Activated CD8-positive, alpha-beta T cell treated with anti-CD3 and anti-CD28 coated beads for 36 hours (primary cell): ENCODE measurements around the gene HEXD. TPM values are rescaled to one million over a fixed set of nuclear protein-coding genes. Genes with fewer than 3 reads are reported as not detected.

Experiments
- ATAC-seq: fragments of 200-7000 bp; cut with Tn5 transposase; one replicate; pipeline ENCODE4 v1.10.0; 2021; ENCODE audit warnings: mild to moderate bottlenecking, moderate library complexity
- CTCF ChIA-PET: fragments of 350-600 bp; sonication (Branson Sonifier 250); formaldehyde crosslinking; loops from one replicate; lab custom pipeline; 2021; ENCODE audit warnings: antibody characterized with exemption; lab: Charles Lee
- POLR2A ChIA-PET: fragments of 350-600 bp; sonication (Branson Sonifier 250); formaldehyde crosslinking; loops from one replicate; lab custom pipeline; 2021; ENCODE audit warnings: antibody characterized with exemption; lab: Charles Lee
- DNase-seq: peaks from one replicate; pipeline ENCODE4 v3.0.0-alpha.2; 2020
- H3K27ac Mint-ChIP-seq: one replicate; pipeline ENCODE4 v1.8.0; 2021; ENCODE audit warnings: mild to moderate bottlenecking, mixed read lengths
- H3K27me3 Mint-ChIP-seq: one replicate; pipeline ENCODE4 v1.8.0; 2021; ENCODE audit warnings: mixed read lengths
- H3K36me3 Mint-ChIP-seq: one replicate; pipeline ENCODE4 v1.8.0; 2021; ENCODE audit warnings: low read depth, mixed read lengths
- H3K4me1 Mint-ChIP-seq: one replicate; pipeline ENCODE4 v1.8.0; 2021; ENCODE audit warnings: low read depth, mixed read lengths
- H3K4me3 Mint-ChIP-seq: one replicate; pipeline ENCODE4 v1.8.0; 2021; ENCODE audit warnings: mild to moderate bottlenecking, moderate library complexity, mixed read lengths
- H3K9me3 Mint-ChIP-seq: one replicate; pipeline ENCODE4 v1.8.0; 2021; ENCODE audit warnings: mixed read lengths
- CTCF ChIP-seq: fragments of 200-600 bp; IDR thresholded peaks from one replicate; pipeline ENCODE4 v1.8.0; 2022; ENCODE audit warnings: antibody characterized with exemption, mild to moderate bottlenecking
- intact Hi-C: fragments of 100-400 bp; cut with micrococcal nuclease; formaldehyde crosslinking; loops from one replicate; pipeline ENCODE4 v1.10.0; 2022
- total RNA-seq, 2 experiments: library from RNA; stranded (reverse); gene quantifications; one replicate each; pipeline ENCODE4 v1.2.3, GENCODE V29; 2021

HEXD gene
- total RNA-seq, 2 experiments from 2014 or later = 21.8 to 21.9 TPM

- Mint-ChIP-seq H3K9me3 (no peaks in the 10 kb centered on the region), H3K27me3 (no peaks in the 10 kb centered on the region), H3K4me3 (no peak overlapping the region), H3K27ac (no peak overlapping the region), H3K36me3 (peaks cover 1% of the 10 kb centered on the region), H3K4me1 (no peaks in the 10 kb centered on the region)
- ATAC-seq = no peak
- TF ChIP-seq CTCF = no peak
- ChIA-PET POLR2A (no interaction called here), CTCF (interaction anchor here (1.2 kb wide), 1 partner anchor 42 kb away, joined by 3 read pairs; no protein-coding TSS in a partner anchor)
- no peak for DNase-seq
- intact Hi-C loops = no loop called here
These were observed 25.2 kb upstream of the HEXD start for GRCh38 chr17:82392941-82393340.

GRCh38 chr17:82394278-82394677, 23.9 kb upstream of the HEXD start:
- ATAC-seq (no peak), DNase-seq (no peak)
- POLR2A ChIA-PET = interaction anchor here (1.1 kb wide), 1 partner anchor 21 kb away, joined by 3 read pairs; no protein-coding TSS in a partner anchor
- H3K27ac Mint-ChIP-seq = no peak overlapping the region
- intact Hi-C loops = no loop called here
- peaks cover 1% of the 10 kb centered on the region for H3K36me3 Mint-ChIP-seq
- no peaks in the 10 kb centered on the region for H3K4me1 Mint-ChIP-seq
- H3K9me3 Mint-ChIP-seq = no peaks in the 10 kb centered on the region
- TF ChIP-seq CTCF = no peak
- H3K27me3 Mint-ChIP-seq = no peaks in the 10 kb centered on the region
- CTCF ChIA-PET = interaction anchor here (1.3 kb wide), 1 partner anchor 43 kb away, joined by 4 read pairs; no protein-coding TSS in a partner anchor
- no peak overlapping the region for H3K4me3 Mint-ChIP-seq

- intact Hi-C loops = no loop called here
- Mint-ChIP-seq H3K4me3 (no peak overlapping the region), H3K9me3 (no peaks in the 10 kb centered on the region), H3K36me3 (peaks cover 6% of the 10 kb centered on the region), H3K27ac (no peak overlapping the region), H3K27me3 (no peaks in the 10 kb centered on the region), H3K4me1 (peaks cover 10% of the 10 kb centered on the region)
- TF ChIP-seq CTCF = no peak
- ChIA-PET POLR2A (no interaction called here), CTCF (no interaction called here)
- ATAC-seq = no peak
- no peak for DNase-seq
These were observed 21.3 kb upstream of the HEXD start for GRCh38 chr17:82396601-82397435.

- Mint-ChIP-seq H3K4me1 (peaks cover 11% of the 10 kb centered on the region), H3K27me3 (no peaks in the 10 kb centered on the region), H3K4me3 (no peak overlapping the region), H3K27ac (no peak overlapping the region), H3K36me3 (peaks cover 7% of the 10 kb centered on the region), H3K9me3 (no peaks in the 10 kb centered on the region)
- ChIA-PET CTCF (no interaction called here), POLR2A (no interaction called here)
- no peak for ATAC-seq
- intact Hi-C loops = no loop called here
- no peak for DNase-seq
- TF ChIP-seq CTCF = no peak
These were observed 20.5 kb upstream of the HEXD start for GRCh38 chr17:82397449-82398335.
